ENCODE results near the gene NEK1. TPM values are rescaled to one million over a fixed set of nuclear protein-coding genes. Genes with fewer than 3 reads are reported as not detected.

Gene NEK1
- total and polyA plus RNA-seq, 2 of the 8 experiments (the other 6 are each of a cell fraction or from before 2014, with no cell fraction given), result 3.9 to 11.7 TPM

- peaks cover 3 to 48% of the 10 kb centered on the region in 2 experiments; a peak in 2 of 4 replicates for H3K79me2 ChIP-seq (ENCODE audit: control insufficient read depth in 1 of 2, insufficient read depth in 2 of 2, low read length in 2 of 2)
- H4K5ac ChIP-seq (ENCODE audit: insufficient read length, low read depth, low read length), result no peak overlapping the region
- H3K4me2 ChIP-seq (ENCODE audit: insufficient read depth in 1 of 2, low read depth in 2 of 2, low read length in 2 of 2), result no peak overlapping the region
- H2BK15ac ChIP-seq (ENCODE audit: low read length), result no peak overlapping the region
- ChIA-PET CTCF (ENCODE audit: partially characterized antibody) (interaction anchor here (0.8 kb wide), 1 partner anchor 90 kb away, joined by 3 read pairs; no protein-coding TSS in a partner anchor), POLR2A (ENCODE audit: partially characterized antibody) (no interaction called here)
- H2AFZ ChIP-seq (ENCODE audit: low read length), result no peak overlapping the region
- no peak overlapping the region for H2BK5ac ChIP-seq (ENCODE audit: low read depth, low read length)
- no peak overlapping the region for H2BK120ac ChIP-seq (replicated peaks; ENCODE audit: low read depth, low read length)
- H3K23me2 ChIP-seq (ENCODE audit: low read depth, low read length), result no peaks in the 10 kb centered on the region
- no peak overlapping the region for H3K27ac ChIP-seq (ENCODE audit: low read depth, low read length)
- H2BK12ac ChIP-seq (ENCODE audit: low read depth, low read length), result no peak overlapping the region
- no peak overlapping the region for H3K23ac ChIP-seq (ENCODE audit: insufficient read length)
- no peaks in the 10 kb centered on the region for H3K9me3 ChIP-seq (ENCODE audit: insufficient read depth in 2 of 2, low read depth in 1 of 2, low read length in 1 of 2)
- H3K4me3 ChIP-seq (ENCODE audit: extremely low read depth in 1 of 4, insufficient read depth in 2 of 4, low read depth in 3 of 4, low read length in 4 of 4), result no peak overlapping the region
- H3K14ac ChIP-seq (ENCODE audit: insufficient read length), result no peak overlapping the region
- FAIRE-seq (no peak), DNase-seq (ENCODE audit: low read depth in 1 of 2, low spot score in 2 of 2) (no peak)
- WGBS, 2 experiments (ENCODE audit: extremely low coverage in 1 of 2, insufficient coverage in 1 of 2, insufficient read length in 1 of 2, insufficient replicate concordance in 2 of 2, low coverage in 1 of 2, low lambda C conversion rate in 2 of 2, missing lambda C conversion rate in 1 of 2), result 95% methylated on average over 11 of the region's 11 CpGs; no CpG with 5 or more reads in 1 of the 2 experiments
- no peak overlapping the region for H4K8ac ChIP-seq (ENCODE audit: extremely low read depth, insufficient read depth, low read length)
- no peak overlapping the region for H3K56ac ChIP-seq (replicated peaks; ENCODE audit: insufficient read length, low read depth, low read length)
- no peak overlapping the region for H3K4ac ChIP-seq (replicated peaks; ENCODE audit: insufficient read length, low read depth, low read length)
- no peak overlapping the region for H2AK5ac ChIP-seq (ENCODE audit: low read depth, low read length)
- peaks cover 0 to 6% (median 3%) of the 10 kb centered on the region in 4 experiments; a peak in 2 of 8 replicates for H3K36me3 ChIP-seq (ENCODE audit: control insufficient read depth in 2 of 4, insufficient read depth in 4 of 4, low read length in 3 of 4)
- H3K18ac ChIP-seq (ENCODE audit: extremely low read depth, low read length), result no peak overlapping the region
- no peaks in the 10 kb centered on the region; the same call in 1 of the 2 replicates for H3K79me1 ChIP-seq (ENCODE audit: low read depth, low read length)
- no peaks in the 10 kb centered on the region for H3K27me3 ChIP-seq (replicated peaks in 1 of 4; ENCODE audit: control insufficient read depth in 3 of 4, extremely low read depth in 1 of 4, insufficient read depth in 3 of 4, low read length in 3 of 4)
- H2BK20ac ChIP-seq (ENCODE audit: low read length), result no peak overlapping the region
- no peaks in the 10 kb centered on the region for H3K4me1 ChIP-seq (replicated peaks in 1 of 4; ENCODE audit: control insufficient read depth in 3 of 4, insufficient read depth in 4 of 4, low read length in 3 of 4)
- H4K20me1 ChIP-seq (replicated peaks in 1 of 2; ENCODE audit: control insufficient read depth in 1 of 2, insufficient read depth in 2 of 2, low read length in 2 of 2), result no peaks in the 10 kb centered on the region
- no peak overlapping the region for H3K9ac ChIP-seq (replicated peaks in 1 of 4; ENCODE audit: extremely low read depth in 1 of 4, low read depth in 3 of 4, low read length in 3 of 4)
- H4K91ac ChIP-seq (replicated peaks; ENCODE audit: insufficient read length, low read length), result no peak overlapping the region
- no peak for TF ChIP-seq HDAC2 (IDR thresholded peaks at IDR 0.05; ENCODE audit: borderline replicate concordance in 1 of 2, low read depth in 2 of 2, low read length in 2 of 2)
- no peak for TF ChIP-seq CTBP2 (IDR thresholded peaks at IDR 0.05; ENCODE audit: borderline replicate concordance, insufficient read depth, insufficient read length, low read length)
- no peak for TF ChIP-seq JUN (IDR thresholded peaks at IDR 0.05; ENCODE audit: low read depth, low read length)
- no peak for TF ChIP-seq RNF2 (IDR thresholded peaks at IDR 0.05; ENCODE audit: borderline replicate concordance, low read depth, low read length, missing control alignments, poor library complexity, severe bottlenecking)
- TF ChIP-seq SIRT6 (IDR thresholded peaks at IDR 0.05; ENCODE audit: low read length), result no peak
- no peak for TF ChIP-seq EP300 (IDR thresholded peaks at IDR 0.05; ENCODE audit: borderline replicate concordance in 1 of 2, low read depth in 2 of 2, low read length in 2 of 2)
- TF ChIP-seq PHF8 (conservative IDR thresholded peaks at IDR 0.05; ENCODE audit: low read depth, low read length), result no peak
- TF ChIP-seq SAP30 (IDR thresholded peaks at IDR 0.05; ENCODE audit: insufficient read depth, insufficient replicate concordance, low read length), result no peak
- TF ChIP-seq TBP (IDR thresholded peaks at IDR 0.05; ENCODE audit: low read depth, low read length), result no peak
- no peak for TF ChIP-seq E2F6 (IDR thresholded peaks at IDR 0.05)
- TF ChIP-seq POLR2AphosphoS5 (IDR thresholded peaks at IDR 0.05; ENCODE audit: low read depth, low read length), result no peak
- TF ChIP-seq RFX5 (IDR thresholded peaks at IDR 0.05; ENCODE audit: borderline replicate concordance, low read depth, low read length), result no peak
Measured at GRCh38 chr4:169632896-169633295, 20.5 kb upstream of the NEK1 start.
